Fibroblast of pulmonary artery (primary cell): ENCODE results near the gene CRYAB.
A peak's percentile ranks its signal among the peaks of the same experiment; 100 is the strongest.

ENCODE experiments used
- DNase-seq: peaks from one replicate; pipeline ENCODE4 v3.0.0-alpha.2; 2010; ENCODE audit warnings: low read depth
- H3K4me3 ChIP-seq: replicated peaks from 2 replicates; pipeline ENCODE4 v1.5.1; 2011; ENCODE audit warnings: low read depth, mild to moderate bottlenecking, control low read depth, low read length, moderate library complexity
- TF ChIP-seq, protein P1 (sequence below): IDR thresholded peaks from 2 replicates; pipeline ENCODE4 v1.5.1; 2011; ENCODE audit warnings: mild to moderate bottlenecking, control low read depth, low read length, inconsistent platforms; ENCODE audit errors: missing control alignments

Gene CRYAB

GRCh38 chr11:111939836-111940604 lies 28.4 kb upstream of the CRYAB start:
- DNase-seq, result peak; percentile 76
- H3K4me3 ChIP-seq, result no peak overlapping the region
- TF ChIP-seq, protein P1, sequence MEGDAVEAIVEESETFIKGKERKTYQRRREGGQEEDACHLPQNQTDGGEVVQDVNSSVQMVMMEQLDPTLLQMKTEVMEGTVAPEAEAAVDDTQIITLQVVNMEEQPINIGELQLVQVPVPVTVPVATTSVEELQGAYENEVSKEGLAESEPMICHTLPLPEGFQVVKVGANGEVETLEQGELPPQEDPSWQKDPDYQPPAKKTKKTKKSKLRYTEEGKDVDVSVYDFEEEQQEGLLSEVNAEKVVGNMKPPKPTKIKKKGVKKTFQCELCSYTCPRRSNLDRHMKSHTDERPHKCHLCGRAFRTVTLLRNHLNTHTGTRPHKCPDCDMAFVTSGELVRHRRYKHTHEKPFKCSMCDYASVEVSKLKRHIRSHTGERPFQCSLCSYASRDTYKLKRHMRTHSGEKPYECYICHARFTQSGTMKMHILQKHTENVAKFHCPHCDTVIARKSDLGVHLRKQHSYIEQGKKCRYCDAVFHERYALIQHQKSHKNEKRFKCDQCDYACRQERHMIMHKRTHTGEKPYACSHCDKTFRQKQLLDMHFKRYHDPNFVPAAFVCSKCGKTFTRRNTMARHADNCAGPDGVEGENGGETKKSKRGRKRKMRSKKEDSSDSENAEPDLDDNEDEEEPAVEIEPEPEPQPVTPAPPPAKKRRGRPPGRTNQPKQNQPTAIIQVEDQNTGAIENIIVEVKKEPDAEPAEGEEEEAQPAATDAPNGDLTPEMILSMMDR, result no peak

- peak; percentile 52 for DNase-seq
- TF ChIP-seq, protein P1, result no peak
- no peak overlapping the region for H3K4me3 ChIP-seq
These were observed 27.2 kb upstream of the CRYAB start for GRCh38 chr11:111938687-111939160.

DNA sequence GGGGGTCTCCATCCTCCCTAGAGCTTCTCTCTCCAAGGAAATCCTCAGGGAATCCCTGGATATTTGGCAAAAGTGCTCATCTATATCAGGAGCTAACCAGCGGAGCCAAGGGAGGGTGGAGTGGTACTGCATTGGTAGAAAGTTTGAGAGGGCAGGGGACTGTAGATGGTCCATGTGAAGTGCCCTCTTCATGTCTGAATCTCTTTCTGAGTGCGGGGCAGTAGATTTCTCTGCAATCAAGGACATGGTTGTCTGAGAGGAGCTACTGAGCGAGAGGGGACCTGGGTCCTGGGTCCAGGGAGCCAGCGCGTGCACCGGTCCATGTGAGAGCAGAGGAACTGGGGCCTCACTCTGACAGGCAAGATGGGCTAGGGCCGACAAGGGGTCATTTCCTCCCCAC lies 26.3 kb upstream of the CRYAB start:
- TF ChIP-seq, protein P1, result no peak
- H3K4me3 ChIP-seq, result peak overlapping the region; percentile 60
- no peak for DNase-seq

GRCh38 chr11:111937461-111937769 lies 25.8 kb upstream of the CRYAB start:
- DNase-seq, result no peak
- TF ChIP-seq, protein P1, result no peak
- H3K4me3 ChIP-seq, result peak overlapping the region; percentile 60

DNA sequence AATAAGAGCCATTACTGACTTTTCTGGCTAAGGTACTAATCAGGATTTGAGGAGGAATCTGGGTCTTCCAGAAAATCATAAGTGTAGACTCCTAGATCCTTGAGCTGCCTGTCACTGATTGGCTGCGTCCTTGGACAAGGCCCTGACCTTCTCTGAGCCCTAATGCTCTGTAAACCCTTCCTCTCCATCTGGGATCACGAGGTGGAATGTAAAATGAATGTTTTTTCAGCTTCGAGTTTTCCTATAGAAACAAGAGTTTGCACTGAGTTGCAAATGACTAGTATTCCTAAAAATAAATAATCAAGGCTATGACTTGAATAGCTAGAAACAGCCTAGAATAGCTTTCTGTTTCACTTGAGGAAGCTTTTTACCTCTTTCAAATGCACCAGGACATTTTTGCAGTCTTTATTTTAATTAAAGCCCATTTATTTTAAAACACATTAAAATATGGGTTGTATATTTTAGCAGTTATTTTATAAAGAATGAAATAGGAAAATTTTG lies 24.5 kb upstream of the CRYAB start:
- DNase-seq, result no peak
- H3K4me3 ChIP-seq, result peak overlapping the region; percentile 60
- TF ChIP-seq, protein P1, result no peak

DNA sequence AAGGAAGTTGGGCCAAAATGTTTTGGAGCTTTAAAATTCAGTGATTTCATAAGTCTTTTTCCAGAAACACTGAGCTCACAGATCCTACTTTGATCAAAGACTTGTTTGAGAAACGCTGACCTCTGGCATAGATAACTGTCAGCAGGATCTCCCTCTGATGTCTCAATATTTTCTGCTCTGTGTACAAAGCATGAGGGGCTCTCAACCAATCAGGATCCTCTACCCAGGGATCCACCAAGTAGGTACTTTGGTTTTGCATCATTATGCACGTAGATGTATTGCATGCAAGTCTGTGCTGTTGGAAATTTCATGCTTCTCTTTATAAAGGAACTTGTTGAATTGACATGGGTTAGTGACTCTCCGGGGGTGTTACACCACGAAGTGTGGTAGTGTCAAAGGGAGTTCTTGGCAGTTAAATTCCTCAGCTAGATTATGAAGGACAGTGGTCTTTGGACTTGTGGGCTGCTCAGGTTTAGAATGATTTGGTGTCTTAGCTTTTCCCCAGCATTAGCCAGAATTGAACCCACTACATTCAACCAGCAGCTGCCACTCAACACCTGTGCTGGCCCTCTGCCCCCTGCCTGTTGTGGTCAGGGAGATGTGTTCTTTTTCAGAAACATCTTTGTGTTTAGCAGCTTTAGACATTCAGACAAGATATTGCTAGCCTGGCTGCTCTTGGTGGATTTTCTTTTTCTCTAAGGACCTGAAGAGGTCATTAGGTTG lies 23.9 kb upstream of the CRYAB start:
- H3K4me3 ChIP-seq, result no peak overlapping the region
- peak; percentile 57 for DNase-seq
- TF ChIP-seq, protein P1, result no peak

DNA sequence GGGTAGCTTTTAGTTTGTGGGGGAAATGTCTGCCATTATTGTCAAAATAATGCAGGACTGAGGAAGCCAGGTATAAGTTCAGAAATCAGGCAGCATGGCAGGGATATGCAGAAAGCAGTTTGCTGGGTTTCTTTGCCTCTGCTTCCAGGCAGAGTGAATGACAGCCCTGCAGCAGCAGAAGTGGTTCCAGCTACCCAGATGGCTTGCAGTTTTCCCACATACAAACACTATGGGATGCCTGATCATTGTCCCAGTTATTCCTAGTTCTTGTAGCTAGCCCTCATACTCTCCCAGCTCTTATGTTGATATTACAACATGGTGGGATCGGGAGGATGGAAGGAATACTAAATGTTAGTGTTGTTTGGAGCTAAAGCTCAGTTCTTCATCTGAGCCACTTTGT lies 22.7 kb upstream of the CRYAB start:
- TF ChIP-seq, protein P1, result no peak
- H3K4me3 ChIP-seq, result no peak overlapping the region

More for the DNA sequence above, 22.7 kb upstream of the CRYAB start:
- DNase-seq, result no peak
